ENCODE measurements around the gene PPP2R2C.

The PPP2R2C gene

GRCh38 chr4:6452897-6453687, 19.3 kb downstream of the PPP2R2C start:
- no peaks in the 10 kb centered on the region for H3K4me1 ChIP-seq (ENCODE audit: insufficient read depth, low read length, poor library complexity, severe bottlenecking)
- H3K27me3 ChIP-seq (ENCODE audit: insufficient read depth, low read length, poor library complexity, severe bottlenecking) = no peaks in the 10 kb centered on the region
- H3F3A ChIP-seq (ENCODE audit: low read depth) = no peaks in the 10 kb centered on the region
- no peaks in the 10 kb centered on the region for H3K79me2 ChIP-seq (ENCODE audit: insufficient read depth, low read length)
- no peak for TF ChIP-seq EZH2phosphoT487 (IDR thresholded peaks at IDR 0.05; ENCODE audit: borderline replicate concordance)
- TF ChIP-seq CTCF (conservative IDR thresholded peaks at IDR 0.05; ENCODE audit: low read length) = no peak
- H3K9me3 ChIP-seq (ENCODE audit: insufficient read depth, low read depth, low read length) = no peaks in the 10 kb centered on the region
- H3K36me3 ChIP-seq (ENCODE audit: insufficient read depth, low read length) = no peaks in the 10 kb centered on the region
- no peak overlapping the region for H3K4me2 ChIP-seq (ENCODE audit: low read depth, low read length, poor library complexity, severe bottlenecking)
- no peak overlapping the region for H3K9ac ChIP-seq (ENCODE audit: low read depth, low read length, poor library complexity, severe bottlenecking)
- no peaks in the 10 kb centered on the region for H3K9me2 ChIP-seq (replicated peaks; ENCODE audit: low read depth, low read length)
- no peaks in the 10 kb centered on the region for H4K20me1 ChIP-seq (ENCODE audit: insufficient read depth, low read length, poor library complexity, severe bottlenecking)
- H2AFZ ChIP-seq (ENCODE audit: low read length) = no peak overlapping the region
- no peak overlapping the region for H3K4me3 ChIP-seq (ENCODE audit: low read length, poor library complexity, severe bottlenecking)

- Histone ChIP-seq H3K79me2 (ENCODE audit: insufficient read depth, low read length) (no peaks in the 10 kb centered on the region), H3K9ac (ENCODE audit: low read depth, low read length, poor library complexity, severe bottlenecking) (no peak overlapping the region), H3K36me3 (ENCODE audit: insufficient read depth, low read length) (no peaks in the 10 kb centered on the region), H3K4me3 (ENCODE audit: low read length, poor library complexity, severe bottlenecking) (no peak overlapping the region), H2AFZ (ENCODE audit: low read length) (no peak overlapping the region), H3K4me2 (ENCODE audit: low read depth, low read length, poor library complexity, severe bottlenecking) (no peak overlapping the region), H3K9me3 (ENCODE audit: insufficient read depth, low read depth, low read length) (no peaks in the 10 kb centered on the region), H3K9me2 (replicated peaks; ENCODE audit: low read depth, low read length) (no peaks in the 10 kb centered on the region), H3K27me3 (ENCODE audit: insufficient read depth, low read length, poor library complexity, severe bottlenecking) (no peaks in the 10 kb centered on the region), H4K20me1 (ENCODE audit: insufficient read depth, low read length, poor library complexity, severe bottlenecking) (no peaks in the 10 kb centered on the region), H3K4me1 (ENCODE audit: insufficient read depth, low read length, poor library complexity, severe bottlenecking) (no peaks in the 10 kb centered on the region), H3F3A (ENCODE audit: low read depth) (no peaks in the 10 kb centered on the region)
- TF ChIP-seq EZH2phosphoT487 (IDR thresholded peaks at IDR 0.05; ENCODE audit: borderline replicate concordance) (no peak), CTCF (conservative IDR thresholded peaks at IDR 0.05; ENCODE audit: low read length) (no peak)
Observed at GRCh38 chr4:6452116-6452896, 20.1 kb downstream of the PPP2R2C start.

- Histone ChIP-seq H3K36me3 (ENCODE audit: insufficient read depth, low read length) (no peaks in the 10 kb centered on the region), H3K27me3 (ENCODE audit: insufficient read depth, low read length, poor library complexity, severe bottlenecking) (no peaks in the 10 kb centered on the region), H3F3A (ENCODE audit: low read depth) (no peaks in the 10 kb centered on the region), H3K4me3 (ENCODE audit: low read length, poor library complexity, severe bottlenecking) (no peak overlapping the region), H4K20me1 (ENCODE audit: insufficient read depth, low read length, poor library complexity, severe bottlenecking) (no peaks in the 10 kb centered on the region), H3K9me2 (replicated peaks; ENCODE audit: low read depth, low read length) (no peaks in the 10 kb centered on the region), H3K4me2 (ENCODE audit: low read depth, low read length, poor library complexity, severe bottlenecking) (no peak overlapping the region), H3K4me1 (ENCODE audit: insufficient read depth, low read length, poor library complexity, severe bottlenecking) (no peaks in the 10 kb centered on the region), H2AFZ (ENCODE audit: low read length) (no peak overlapping the region), H3K9me3 (ENCODE audit: insufficient read depth, low read depth, low read length) (no peaks in the 10 kb centered on the region), H3K9ac (ENCODE audit: low read depth, low read length, poor library complexity, severe bottlenecking) (no peak overlapping the region), H3K79me2 (ENCODE audit: insufficient read depth, low read length) (no peaks in the 10 kb centered on the region)
- TF ChIP-seq CTCF (conservative IDR thresholded peaks at IDR 0.05; ENCODE audit: low read length) (no peak), EZH2phosphoT487 (IDR thresholded peaks at IDR 0.05; ENCODE audit: borderline replicate concordance) (no peak)
Observed at GRCh38 chr4:6451309-6451708, 21.1 kb downstream of the PPP2R2C start.
